Neural progenitor cell (in vitro differentiated cells): ENCODE measurements around the gene CRYBB1. TPM values are rescaled to one million over a fixed set of nuclear protein-coding genes. Genes with fewer than 3 reads are reported as not detected.

ENCODE experiments used
- DNase-seq: peaks from one replicate; pipeline ENCODE4 v3.0.0-alpha.2; 2016; ENCODE audit warnings: low spot score
- H2AFZ ChIP-seq: fragments of 200-600 bp; sonication (generic); replicated peaks from 2 replicates; pipeline ENCODE4 v1.6.1; 2016; ENCODE audit warnings: antibody characterized with exemption
- H3F3A ChIP-seq: fragments of 200-600 bp; sonication (generic); 2 replicates; pipeline ENCODE4 v1.6.1; 2016; ENCODE audit warnings: antibody characterized with exemption, low read depth
- H3K27ac ChIP-seq: fragments of 200-600 bp; sonication (generic); 2 replicates; pipeline ENCODE4 v1.5.1; 2016; ENCODE audit warnings: mild to moderate bottlenecking
- H3K27me3 ChIP-seq: fragments of 200-600 bp; sonication (generic); 2 replicates; pipeline ENCODE4 v1.6.1; 2016; ENCODE audit warnings: mild to moderate bottlenecking, moderate library complexity
- H3K36me3 ChIP-seq: fragments of 200-600 bp; sonication (generic); 2 replicates; pipeline ENCODE4 v1.5.1; 2016
- H3K4me1 ChIP-seq: fragments of 200-600 bp; sonication (generic); 2 replicates; pipeline ENCODE4 v1.6.1; 2016; ENCODE audit warnings: mixed run types
- H3K4me2 ChIP-seq: fragments of 200-600 bp; sonication (generic); 2 replicates; pipeline ENCODE4 v1.6.1; 2016
- H3K4me3 ChIP-seq: fragments of 200-600 bp; sonication (generic); 2 replicates; pipeline ENCODE4 v1.5.1; 2016
- H3K79me2 ChIP-seq: fragments of 200-600 bp; sonication (generic); 2 replicates; pipeline ENCODE4 v1.6.1; 2016; ENCODE audit warnings: low read depth
- H3K9ac ChIP-seq: fragments of 200-600 bp; sonication (generic); 2 replicates; pipeline ENCODE4 v1.6.1; 2016
- H3K9me3 ChIP-seq: fragments of 200-600 bp; sonication (generic); 2 replicates; pipeline ENCODE4 v1.5.1; 2016; ENCODE audit warnings: low read depth
- H4K20me1 ChIP-seq: fragments of 200-600 bp; sonication (generic); 2 replicates; pipeline ENCODE4 v1.6.1; 2016; ENCODE audit warnings: low read depth
- H3K27ac Mint-ChIP-seq: 3 replicates; pipeline ENCODE4 v1.8.0; 2021; ENCODE audit warnings: mixed read lengths
- H3K27me3 Mint-ChIP-seq: 2 replicates; pipeline ENCODE4 v1.8.0; 2022; ENCODE audit warnings: low read depth, mild to moderate bottlenecking, inconsistent platforms, moderate library complexity, mixed read lengths; ENCODE audit not compliant: insufficient read depth
- H3K36me3 Mint-ChIP-seq: 3 replicates; pipeline ENCODE4 v1.8.0; 2021; ENCODE audit warnings: mixed read lengths
- H3K4me1 Mint-ChIP-seq: 3 replicates; pipeline ENCODE4 v1.8.0; 2021; ENCODE audit warnings: mixed read lengths
- H3K4me3 Mint-ChIP-seq: 3 replicates; pipeline ENCODE4 v1.8.0; 2021; ENCODE audit warnings: mild to moderate bottlenecking, moderate library complexity, mixed read lengths
- H3K9me3 Mint-ChIP-seq: 3 replicates; pipeline ENCODE4 v1.8.0; 2020; ENCODE audit warnings: mixed read lengths
- EZH2 ChIP-seq: fragments of 200-600 bp; sonication (generic); IDR thresholded peaks from 2 replicates; pipeline ENCODE4 v1.6.1; 2017; ENCODE audit warnings: antibody characterized with exemption, mild to moderate bottlenecking, moderate library complexity
- EZH2phosphoT487 ChIP-seq: fragments of 200-600 bp; sonication (generic); IDR thresholded peaks from 2 replicates; pipeline ENCODE4 v1.6.1; 2017; ENCODE audit warnings: antibody characterized with exemption
- total RNA-seq: library from RNA; depleted of rRNA; stranded (reverse); fragments of >200 nt; gene quantifications from 2 replicates; pipeline ENCODE4 v1.2.3, GENCODE V29; 2015; ENCODE audit warnings: low replicate concordance
- TF ChIP-seq, protein P1 (sequence below): fragments of 200-600 bp; sonication (generic); IDR thresholded peaks from 2 replicates; pipeline ENCODE4 v1.5.1; 2017; ENCODE audit warnings: antibody characterized with exemption, mild to moderate bottlenecking

The CRYBB1 gene
- total RNA-seq, 1 donor from 2014 or later: not detected

DNA sequence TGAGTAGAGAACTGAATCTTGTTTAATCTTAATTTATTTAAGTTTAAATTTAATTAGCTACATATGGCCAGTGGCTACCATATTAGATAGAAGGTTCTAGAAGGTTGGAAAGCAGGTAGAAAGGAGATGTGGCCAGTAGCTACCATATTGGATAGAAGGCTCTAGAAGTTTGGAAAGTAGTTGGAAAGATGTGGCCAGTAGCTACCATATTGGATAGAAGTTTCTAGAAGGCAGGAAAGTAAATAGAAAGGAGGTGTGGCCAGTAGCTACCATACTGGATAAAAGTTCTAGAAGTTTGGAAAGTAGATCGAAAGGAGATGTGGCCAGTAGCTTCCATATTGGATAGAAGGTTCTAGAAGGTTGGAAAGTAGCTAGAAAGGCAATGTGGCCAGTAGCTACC lies 6.2 kb upstream of the CRYBB1 start:
- no peak for TF ChIP-seq EZH2phosphoT487
- TF ChIP-seq, protein P1, sequence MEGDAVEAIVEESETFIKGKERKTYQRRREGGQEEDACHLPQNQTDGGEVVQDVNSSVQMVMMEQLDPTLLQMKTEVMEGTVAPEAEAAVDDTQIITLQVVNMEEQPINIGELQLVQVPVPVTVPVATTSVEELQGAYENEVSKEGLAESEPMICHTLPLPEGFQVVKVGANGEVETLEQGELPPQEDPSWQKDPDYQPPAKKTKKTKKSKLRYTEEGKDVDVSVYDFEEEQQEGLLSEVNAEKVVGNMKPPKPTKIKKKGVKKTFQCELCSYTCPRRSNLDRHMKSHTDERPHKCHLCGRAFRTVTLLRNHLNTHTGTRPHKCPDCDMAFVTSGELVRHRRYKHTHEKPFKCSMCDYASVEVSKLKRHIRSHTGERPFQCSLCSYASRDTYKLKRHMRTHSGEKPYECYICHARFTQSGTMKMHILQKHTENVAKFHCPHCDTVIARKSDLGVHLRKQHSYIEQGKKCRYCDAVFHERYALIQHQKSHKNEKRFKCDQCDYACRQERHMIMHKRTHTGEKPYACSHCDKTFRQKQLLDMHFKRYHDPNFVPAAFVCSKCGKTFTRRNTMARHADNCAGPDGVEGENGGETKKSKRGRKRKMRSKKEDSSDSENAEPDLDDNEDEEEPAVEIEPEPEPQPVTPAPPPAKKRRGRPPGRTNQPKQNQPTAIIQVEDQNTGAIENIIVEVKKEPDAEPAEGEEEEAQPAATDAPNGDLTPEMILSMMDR: no peak
- TF ChIP-seq EZH2: no peak
- Histone ChIP-seq H3K27me3 (no peaks in the 10 kb centered on the region), H3K4me3 (no peak overlapping the region), H3K36me3 (no peaks in the 10 kb centered on the region), H3K4me1 (peaks cover 13% of the 10 kb centered on the region), H3K27ac (no peak overlapping the region), H3F3A (peaks cover 3% of the 10 kb centered on the region), H3K79me2 (no peaks in the 10 kb centered on the region), H2AFZ (no peak overlapping the region), H3K9ac (no peak overlapping the region), H4K20me1 (no peaks in the 10 kb centered on the region), H3K9me3 (no peaks in the 10 kb centered on the region), H3K4me2 (no peak overlapping the region)
- Mint-ChIP-seq H3K27ac (no peak overlapping the region), H3K9me3 (no peaks in the 10 kb centered on the region), H3K36me3 (no peaks in the 10 kb centered on the region), H3K4me1 (peaks cover 9% of the 10 kb centered on the region), H3K4me3 (no peak overlapping the region), H3K27me3 (peaks cover 21% of the 10 kb centered on the region)
- DNase-seq: no peak

GRCh38 chr22:26621663-26622062 lies 3.8 kb upstream of the CRYBB1 start, which contains the start of gene CRYBA4:
TSS of gene CRYBA4 (plus strand) at chr22:26621963. CDS start at chr22:26622597, 634 bp downstream.
- Mint-ChIP-seq H3K27ac (peak within 1 kb of the TSS; percentile 32), H3K36me3 (no peaks in the 10 kb centered on the region), H3K27me3 (peaks cover 24% of the 10 kb centered on the region), H3K9me3 (no peaks in the 10 kb centered on the region), H3K4me1 (peaks cover 29% of the 10 kb centered on the region), H3K4me3 (no peak within 1 kb of the TSS)
- H3K27me3 ChIP-seq: no peaks in the 10 kb centered on the region
- H3F3A ChIP-seq: peaks cover 18% of the 10 kb centered on the region
- DNase-seq: no peak
- no peaks in the 10 kb centered on the region for H3K9me3 ChIP-seq
- H3K4me3 ChIP-seq: no peak within 1 kb of the TSS
- peak within 1 kb of the TSS; percentile 53 for H2AFZ ChIP-seq
- no peaks in the 10 kb centered on the region for H4K20me1 ChIP-seq
- TF ChIP-seq EZH2phosphoT487: no peak
- TF ChIP-seq EZH2: no peak
- TF ChIP-seq, protein P1: no peak
- H3K36me3 ChIP-seq: no peaks in the 10 kb centered on the region
- H3K4me2 ChIP-seq: peak within 1 kb of the TSS; percentile 52
- H3K79me2 ChIP-seq: no peaks in the 10 kb centered on the region
- H3K27ac ChIP-seq: no peak within 1 kb of the TSS
- H3K4me1 ChIP-seq: peaks cover 29% of the 10 kb centered on the region
- H3K9ac ChIP-seq: no peak within 1 kb of the TSS

DNA sequence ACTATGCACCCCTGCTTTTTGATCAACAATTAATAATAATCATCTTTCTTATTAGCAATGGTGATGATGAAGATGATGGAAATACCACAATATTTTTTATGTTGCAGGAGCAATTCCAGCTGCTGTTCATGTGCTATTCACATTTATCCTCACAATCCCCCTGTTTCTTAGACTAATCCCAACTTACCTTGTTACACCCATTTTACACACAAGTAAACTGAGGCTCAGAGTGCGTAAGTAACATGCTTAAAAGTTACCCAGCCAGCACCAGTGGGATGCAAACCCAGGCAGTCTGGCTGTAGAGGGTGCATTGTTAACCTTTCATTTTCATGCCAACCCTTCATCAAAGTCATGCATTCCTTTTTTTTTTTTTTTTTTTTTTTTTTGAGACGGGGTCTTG lies 2.4 kb upstream of the CRYBB1 start:
- Histone ChIP-seq H3K79me2 (no peaks in the 10 kb centered on the region), H3K4me1 (peaks cover 41% of the 10 kb centered on the region), H3K36me3 (no peaks in the 10 kb centered on the region), H2AFZ (no peak overlapping the region), H3K4me2 (no peak overlapping the region), H3K27ac (no peak overlapping the region), H3K4me3 (no peak overlapping the region), H3K9me3 (no peaks in the 10 kb centered on the region), H4K20me1 (no peaks in the 10 kb centered on the region), H3K27me3 (no peaks in the 10 kb centered on the region), H3F3A (peaks cover 30% of the 10 kb centered on the region), H3K9ac (no peak overlapping the region)
- peak overlapping the region; percentile 24 for H3K4me3 Mint-ChIP-seq
- TF ChIP-seq EZH2phosphoT487 (no peak), EZH2 (no peak)
- TF ChIP-seq, protein P1: no peak
- DNase-seq: no peak
- H3K4me1 Mint-ChIP-seq: peaks cover 40% of the 10 kb centered on the region
- H3K36me3 Mint-ChIP-seq: no peaks in the 10 kb centered on the region
- no peaks in the 10 kb centered on the region for H3K9me3 Mint-ChIP-seq
- peaks cover 23% of the 10 kb centered on the region for H3K27me3 Mint-ChIP-seq
- H3K27ac Mint-ChIP-seq: no peak overlapping the region
